Ectodermal cell (in vitro differentiated cells): ENCODE data around the gene ADAMTS8.

Experiments
- H3K27ac ChIP-seq: 2 replicates; pipeline ENCODE4 v1.7.0; 2013; ENCODE audit warnings: mild to moderate bottlenecking, low read depth, low read length; ENCODE audit not compliant: insufficient read depth, poor library complexity, severe bottlenecking
- H3K27me3 ChIP-seq: 2 replicates; pipeline ENCODE4 v1.7.0; 2013; ENCODE audit warnings: mild to moderate bottlenecking, low read length; ENCODE audit not compliant: insufficient read depth, control insufficient read depth, poor library complexity, severe bottlenecking
- H3K36me3 ChIP-seq: one replicate; pipeline ENCODE4 v1.7.0; 2013; ENCODE audit warnings: low read length; ENCODE audit not compliant: control insufficient read depth, insufficient read depth
- H3K4me1 ChIP-seq: one replicate; pipeline ENCODE4 v1.7.0; 2013; ENCODE audit warnings: low read length; ENCODE audit not compliant: control insufficient read depth, insufficient read depth
- H3K4me3 ChIP-seq: 2 replicates; pipeline ENCODE4 v1.7.0; 2013; ENCODE audit warnings: low read depth, low read length, control low read depth; ENCODE audit not compliant: insufficient read depth
- H3K9me3 ChIP-seq: 2 replicates; pipeline ENCODE4 v1.7.0; 2013; ENCODE audit warnings: mild to moderate bottlenecking, low read length, moderate library complexity; ENCODE audit not compliant: control insufficient read depth
- WGBS, 2 experiments: methylation state at CpG; one replicate each; pipeline ENCODE4 v1.1.7; 2013; ENCODE audit warnings: missing lambda C conversion rate in 2 of 2; 5-methylcytosine and 5-hydroxymethylcytosine counted together

Gene ADAMTS8

GRCh38 chr11:130409594-130410388 lies 18.6 kb downstream of the ADAMTS8 start:
- H3K27ac ChIP-seq = no peak overlapping the region
- H3K27me3 ChIP-seq = no peaks in the 10 kb centered on the region
- no peaks in the 10 kb centered on the region for H3K9me3 ChIP-seq
- WGBS, 2 experiments = 87 to 89% methylated on average over 5 to 7 of the region's 7 CpGs
- no peaks in the 10 kb centered on the region for H3K4me1 ChIP-seq
- no peak overlapping the region for H3K4me3 ChIP-seq
- no peaks in the 10 kb centered on the region for H3K36me3 ChIP-seq

- no peaks in the 10 kb centered on the region for H3K4me1 ChIP-seq
- H3K27me3 ChIP-seq = no peaks in the 10 kb centered on the region
- no peak overlapping the region for H3K27ac ChIP-seq
- no peak overlapping the region for H3K4me3 ChIP-seq
- 85 to 87% methylated on average over 8 of the region's 8 CpGs for WGBS, 2 experiments
- no peaks in the 10 kb centered on the region for H3K9me3 ChIP-seq
- no peaks in the 10 kb centered on the region for H3K36me3 ChIP-seq
Observed at GRCh38 chr11:130408901-130409300, 19.5 kb downstream of the ADAMTS8 start.

- no peak overlapping the region for H3K4me3 ChIP-seq
- H3K9me3 ChIP-seq = no peaks in the 10 kb centered on the region
- WGBS, 2 experiments = 89 to 91% methylated on average over 18 of the region's 18 CpGs
- no peaks in the 10 kb centered on the region for H3K36me3 ChIP-seq
- no peak overlapping the region for H3K27ac ChIP-seq
- H3K4me1 ChIP-seq = peaks cover 4% of the 10 kb centered on the region
- H3K27me3 ChIP-seq = no peaks in the 10 kb centered on the region
Observed at GRCh38 chr11:130408401-130408890, 20.0 kb downstream of the ADAMTS8 start.

- Histone ChIP-seq H3K9me3 (no peaks in the 10 kb centered on the region), H3K4me3 (no peak overlapping the region), H3K36me3 (no peaks in the 10 kb centered on the region), H3K27ac (no peak overlapping the region), H3K27me3 (no peaks in the 10 kb centered on the region), H3K4me1 (peaks cover 7% of the 10 kb centered on the region)
- 86 to 92% methylated on average over 7 of the region's 7 CpGs for WGBS, 2 experiments
Observed at GRCh38 chr11:130407978-130408377, 20.4 kb downstream of the ADAMTS8 start.

- H3K9me3 ChIP-seq = no peaks in the 10 kb centered on the region
- H3K36me3 ChIP-seq = no peaks in the 10 kb centered on the region
- no peak overlapping the region for H3K4me3 ChIP-seq
- WGBS, 2 experiments = 93 to 95% methylated on average over 11 of the region's 11 CpGs
- H3K4me1 ChIP-seq = peaks cover 7% of the 10 kb centered on the region
- no peaks in the 10 kb centered on the region for H3K27me3 ChIP-seq
- no peak overlapping the region for H3K27ac ChIP-seq
Observed at GRCh38 chr11:130405428-130405827, 23.0 kb downstream of the ADAMTS8 start.

- peaks cover 7% of the 10 kb centered on the region for H3K4me1 ChIP-seq
- WGBS, 2 experiments = 73 to 75% methylated on average over 5 of the region's 5 CpGs
- H3K27ac ChIP-seq = no peak overlapping the region
- H3K27me3 ChIP-seq = no peaks in the 10 kb centered on the region
- H3K36me3 ChIP-seq = no peaks in the 10 kb centered on the region
- no peaks in the 10 kb centered on the region for H3K9me3 ChIP-seq
- H3K4me3 ChIP-seq = no peak overlapping the region
Observed at GRCh38 chr11:130404727-130405126, 23.7 kb downstream of the ADAMTS8 start.

- Histone ChIP-seq H3K36me3 (no peaks in the 10 kb centered on the region), H3K4me3 (no peak overlapping the region), H3K27me3 (no peaks in the 10 kb centered on the region), H3K9me3 (no peaks in the 10 kb centered on the region), H3K27ac (no peak overlapping the region), H3K4me1 (peaks cover 7% of the 10 kb centered on the region)
- 46 to 47% methylated on average over 3 of the region's 3 CpGs for WGBS, 2 experiments
Observed at GRCh38 chr11:130403967-130404366, 24.4 kb downstream of the ADAMTS8 start.

GRCh38 chr11:130403271-130403804 lies 25.1 kb downstream of the ADAMTS8 start:
- WGBS, 2 experiments = 71 to 74% methylated on average over 11 of the region's 11 CpGs
- no peaks in the 10 kb centered on the region for H3K9me3 ChIP-seq
- H3K36me3 ChIP-seq = no peaks in the 10 kb centered on the region
- no peaks in the 10 kb centered on the region for H3K27me3 ChIP-seq
- H3K4me1 ChIP-seq = peaks cover 7% of the 10 kb centered on the region
- H3K4me3 ChIP-seq = no peak overlapping the region
- H3K27ac ChIP-seq = no peak overlapping the region

- H3K4me1 ChIP-seq = peaks cover 7% of the 10 kb centered on the region
- no peaks in the 10 kb centered on the region for H3K36me3 ChIP-seq
- WGBS, 2 experiments = 90 to 98% methylated on average over 2 of the region's 2 CpGs
- H3K27ac ChIP-seq = no peak overlapping the region
- H3K4me3 ChIP-seq = no peak overlapping the region
- H3K9me3 ChIP-seq = no peaks in the 10 kb centered on the region
- no peaks in the 10 kb centered on the region for H3K27me3 ChIP-seq
Observed at GRCh38 chr11:130402570-130402969, 25.8 kb downstream of the ADAMTS8 start.

GRCh38 chr11:130400781-130401483 lies 27.5 kb downstream of the ADAMTS8 start:
- no peaks in the 10 kb centered on the region for H3K36me3 ChIP-seq
- H3K4me1 ChIP-seq = peaks cover 7% of the 10 kb centered on the region
- H3K27me3 ChIP-seq = no peaks in the 10 kb centered on the region
- H3K27ac ChIP-seq = no peak overlapping the region
- 86 to 92% methylated on average over 13 of the region's 13 CpGs for WGBS, 2 experiments
- no peaks in the 10 kb centered on the region for H3K9me3 ChIP-seq
- H3K4me3 ChIP-seq = no peak overlapping the region
